ENCODE measurements around the gene INPP4B.
A peak's percentile ranks its signal among the peaks of the same experiment; 100 is the strongest.

Gene INPP4B

DNA sequence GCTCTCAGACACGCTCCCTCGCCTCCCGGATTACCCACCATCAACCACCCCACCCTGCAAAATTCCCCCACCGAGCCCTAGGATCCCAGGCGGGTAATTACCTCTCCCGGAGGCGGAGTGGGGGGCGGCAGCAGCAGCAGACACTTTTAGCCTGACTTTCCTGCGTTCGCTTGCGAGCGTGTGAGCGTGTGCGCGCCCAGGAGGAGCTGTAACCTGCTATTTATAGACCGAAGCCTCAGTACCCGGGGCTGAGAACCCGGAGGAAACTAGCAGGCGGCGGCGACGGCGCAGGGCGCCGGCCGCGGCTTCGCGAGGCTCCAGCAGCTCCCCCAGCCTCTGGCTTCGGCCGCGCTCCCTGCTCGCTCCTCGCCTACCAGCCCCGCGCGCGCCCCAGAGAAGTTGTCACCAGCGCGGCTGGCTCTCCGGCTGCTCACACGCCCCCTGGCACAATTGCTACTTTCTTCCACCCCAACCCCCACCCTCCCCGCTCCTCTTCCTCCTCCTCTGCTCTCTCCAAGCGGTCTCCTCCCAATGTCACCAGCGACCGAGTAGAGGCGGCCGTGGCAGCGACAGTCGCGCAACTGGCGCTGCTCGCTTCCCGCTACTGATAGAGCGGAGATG lies at the start of gene INPP4B:
TSS of gene INPP4B (minus strand) at position 194 of the 621 bp plus-strand sequence.
- Histone ChIP-seq H4K20me1 (ENCODE audit: insufficient read depth) (no peaks in the 10 kb centered on the region), H3K4me3 (IDR thresholded peaks at IDR 0.05; ENCODE audit: insufficient read depth, low read depth, low read length) (no peak within 1 kb of the TSS), H3K79me2 (ENCODE audit: insufficient read depth, low read depth) (no peaks in the 10 kb centered on the region), H3K4me2 (peak within 1 kb of the TSS; percentile 65), H2AFZ (ENCODE audit: low read depth) (peak within 1 kb of the TSS; percentile 92), H3K36me3 (ENCODE audit: insufficient read depth) (no peaks in the 10 kb centered on the region), H3K27me3 (ENCODE audit: insufficient read depth, low read depth) (no peaks in the 10 kb centered on the region), H3K4me1 (ENCODE audit: low read depth, poor library complexity, severe bottlenecking) (no peaks in the 10 kb centered on the region), H3K27ac (no peak within 1 kb of the TSS), H3K9ac (peak within 1 kb of the TSS; percentile 19; the same call in 1 of the 2 replicates)
- TF ChIP-seq, protein P1, sequence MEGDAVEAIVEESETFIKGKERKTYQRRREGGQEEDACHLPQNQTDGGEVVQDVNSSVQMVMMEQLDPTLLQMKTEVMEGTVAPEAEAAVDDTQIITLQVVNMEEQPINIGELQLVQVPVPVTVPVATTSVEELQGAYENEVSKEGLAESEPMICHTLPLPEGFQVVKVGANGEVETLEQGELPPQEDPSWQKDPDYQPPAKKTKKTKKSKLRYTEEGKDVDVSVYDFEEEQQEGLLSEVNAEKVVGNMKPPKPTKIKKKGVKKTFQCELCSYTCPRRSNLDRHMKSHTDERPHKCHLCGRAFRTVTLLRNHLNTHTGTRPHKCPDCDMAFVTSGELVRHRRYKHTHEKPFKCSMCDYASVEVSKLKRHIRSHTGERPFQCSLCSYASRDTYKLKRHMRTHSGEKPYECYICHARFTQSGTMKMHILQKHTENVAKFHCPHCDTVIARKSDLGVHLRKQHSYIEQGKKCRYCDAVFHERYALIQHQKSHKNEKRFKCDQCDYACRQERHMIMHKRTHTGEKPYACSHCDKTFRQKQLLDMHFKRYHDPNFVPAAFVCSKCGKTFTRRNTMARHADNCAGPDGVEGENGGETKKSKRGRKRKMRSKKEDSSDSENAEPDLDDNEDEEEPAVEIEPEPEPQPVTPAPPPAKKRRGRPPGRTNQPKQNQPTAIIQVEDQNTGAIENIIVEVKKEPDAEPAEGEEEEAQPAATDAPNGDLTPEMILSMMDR (conservative IDR thresholded peaks at IDR 0.05; ENCODE audit: low read depth, low read length), result no peak

DNA sequence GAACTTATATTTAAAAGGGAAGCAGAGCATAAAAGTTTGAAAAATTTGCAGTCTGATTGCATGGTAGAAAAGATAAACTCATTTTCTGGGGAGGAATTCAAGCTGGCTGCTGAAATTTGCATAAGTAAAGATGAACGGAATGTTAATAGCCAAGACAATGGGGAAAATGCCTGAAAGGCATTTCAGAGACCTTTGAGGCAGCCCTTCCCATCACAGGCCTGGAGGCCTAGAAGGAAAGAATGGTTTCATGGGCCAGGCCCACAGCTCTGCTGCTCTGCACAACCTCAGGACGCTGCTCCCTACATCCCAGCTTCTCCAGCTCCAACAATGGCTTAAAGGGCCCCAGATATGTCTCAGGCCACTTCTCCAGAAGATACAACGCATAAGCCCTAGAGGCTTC lies 46.9 kb upstream of the INPP4B start:
- Histone ChIP-seq H3K27me3 (ENCODE audit: insufficient read depth, low read depth) (no peaks in the 10 kb centered on the region), H3K4me2 (no peak overlapping the region), H4K20me1 (ENCODE audit: insufficient read depth) (no peaks in the 10 kb centered on the region), H3K9ac (no peak overlapping the region), H2AFZ (ENCODE audit: low read depth) (no peak overlapping the region), H3K79me2 (ENCODE audit: insufficient read depth, low read depth) (no peaks in the 10 kb centered on the region), H3K4me1 (ENCODE audit: low read depth, poor library complexity, severe bottlenecking) (no peaks in the 10 kb centered on the region), H3K36me3 (ENCODE audit: insufficient read depth) (no peaks in the 10 kb centered on the region), H3K4me3 (IDR thresholded peaks at IDR 0.05; ENCODE audit: insufficient read depth, low read depth, low read length) (no peak overlapping the region), H3K27ac (no peak overlapping the region)
- TF ChIP-seq, protein P1 (conservative IDR thresholded peaks at IDR 0.05; ENCODE audit: low read depth, low read length), result no peak

DNA sequence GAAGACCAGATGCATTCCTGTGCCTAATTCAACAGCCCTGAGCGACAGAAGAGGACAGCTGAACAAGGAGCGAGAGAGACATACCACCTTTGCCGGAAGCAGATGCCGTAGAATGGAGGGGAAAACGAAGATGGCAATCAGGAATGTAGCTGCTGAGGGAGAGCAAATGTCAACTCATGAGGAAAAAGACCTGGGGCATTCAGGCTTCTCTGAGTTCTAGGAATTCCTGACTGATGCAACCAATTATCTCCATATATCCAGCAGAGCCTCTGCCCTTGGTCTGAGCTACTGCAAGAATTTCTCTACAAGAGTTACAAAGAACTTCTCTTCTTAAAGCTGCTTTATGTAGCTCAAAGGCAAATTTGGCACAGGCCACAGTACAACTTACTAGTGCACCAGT lies 40.5 kb upstream of the INPP4B start:
- Histone ChIP-seq H3K4me2 (no peak overlapping the region), H3K4me1 (ENCODE audit: low read depth, poor library complexity, severe bottlenecking) (no peaks in the 10 kb centered on the region), H3K27ac (no peak overlapping the region), H3K4me3 (IDR thresholded peaks at IDR 0.05; ENCODE audit: insufficient read depth, low read depth, low read length) (no peak overlapping the region), H3K27me3 (ENCODE audit: insufficient read depth, low read depth) (no peaks in the 10 kb centered on the region), H2AFZ (ENCODE audit: low read depth) (no peak overlapping the region), H3K79me2 (ENCODE audit: insufficient read depth, low read depth) (no peaks in the 10 kb centered on the region), H3K36me3 (ENCODE audit: insufficient read depth) (no peaks in the 10 kb centered on the region), H4K20me1 (ENCODE audit: insufficient read depth) (no peaks in the 10 kb centered on the region), H3K9ac (no peak overlapping the region)
- TF ChIP-seq, protein P1 (conservative IDR thresholded peaks at IDR 0.05; ENCODE audit: low read depth, low read length), result no peak

DNA sequence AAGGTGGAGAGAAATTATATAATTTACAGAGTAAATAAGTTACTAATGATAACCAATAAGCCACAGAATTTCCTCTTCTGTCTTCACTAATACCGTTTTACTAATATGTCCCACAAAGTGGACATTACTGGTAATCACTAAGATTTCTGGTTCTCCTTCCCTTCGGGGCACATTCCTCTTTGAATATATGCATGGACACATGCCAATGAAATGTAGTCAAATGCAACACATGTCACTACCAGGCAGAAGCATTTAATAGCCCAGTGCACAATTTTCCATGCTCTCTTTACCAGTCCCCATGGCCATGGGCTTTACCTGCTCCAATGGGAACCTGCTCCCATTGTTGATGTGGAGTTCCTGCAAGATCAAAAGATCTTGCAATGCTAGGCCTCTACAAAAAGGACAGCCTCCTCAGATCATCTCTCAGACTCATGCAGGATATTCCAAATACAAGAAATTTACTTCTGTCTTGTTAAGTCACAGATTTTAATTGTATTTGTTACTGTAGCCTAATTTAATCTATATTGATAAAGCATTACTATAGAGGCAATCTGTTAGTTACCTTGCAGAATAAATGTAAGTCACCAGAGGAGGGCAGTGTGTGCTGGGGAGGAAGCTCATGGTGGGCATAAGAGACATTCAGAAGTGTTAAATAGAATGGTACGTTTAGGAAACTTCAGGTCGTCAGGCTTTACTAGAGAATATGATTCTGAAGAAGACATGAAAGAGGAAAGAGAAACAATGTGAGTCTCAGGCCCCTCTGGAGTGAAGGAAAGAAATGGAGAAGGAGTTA lies 37.1 kb upstream of the INPP4B start:
- H3K79me2 ChIP-seq (ENCODE audit: insufficient read depth, low read depth), result no peaks in the 10 kb centered on the region
- no peaks in the 10 kb centered on the region for H4K20me1 ChIP-seq (ENCODE audit: insufficient read depth)
- H3K4me3 ChIP-seq (IDR thresholded peaks at IDR 0.05; ENCODE audit: insufficient read depth, low read depth, low read length), result no peak overlapping the region
- no peaks in the 10 kb centered on the region for H3K36me3 ChIP-seq (ENCODE audit: insufficient read depth)
- no peak overlapping the region for H3K27ac ChIP-seq
- H2AFZ ChIP-seq (ENCODE audit: low read depth), result no peak overlapping the region
- no peaks in the 10 kb centered on the region for H3K27me3 ChIP-seq (ENCODE audit: insufficient read depth, low read depth)
- H3K4me2 ChIP-seq, result no peak overlapping the region
- TF ChIP-seq, protein P1 (conservative IDR thresholded peaks at IDR 0.05; ENCODE audit: low read depth, low read length), result 0 out of 2 replicates have a peak, but pooled peaks have one; percentile 24
- H3K9ac ChIP-seq, result no peak overlapping the region
- H3K4me1 ChIP-seq (ENCODE audit: low read depth, poor library complexity, severe bottlenecking), result no peaks in the 10 kb centered on the region

Measured in KMS-11 (cell line).